ENCODE results near the gene COPE. TPM values are rescaled to one million over a fixed set of nuclear protein-coding genes. Genes with fewer than 3 reads are reported as not detected.

Gene COPE
- total RNA-seq, 1 experiment from 2014 or later: 177 TPM

GRCh38 chr19:18895824-18896341 lies 23.3 kb downstream of the COPE start, which contains the start of gene CERS1:
Gene CERS1, minus strand, starts transcription at chr19:18896158. Its CDS starts 86 bp downstream, at chr19:18896072.
- Histone ChIP-seq H3K27me3 (ENCODE audit: control insufficient read depth, insufficient read depth, low read length) (no peaks in the 10 kb centered on the region), H3K9me3 (ENCODE audit: control insufficient read depth, insufficient read depth, low read depth, low read length) (no peaks in the 10 kb centered on the region), H3K4me1 (ENCODE audit: control insufficient read depth, insufficient read depth, low read length) (no peaks in the 10 kb centered on the region; the same call in 1 of the 2 replicates), H3K4me3 (ENCODE audit: low read depth in 2 of 2, low read length in 2 of 2) (peak within 1 kb of the TSS; percentile 49 to 53), H3K27ac (ENCODE audit: low read length) (peak within 1 kb of the TSS; percentile 34; the same call in 1 of the 2 replicates), H3K36me3 (ENCODE audit: control insufficient read depth, insufficient read depth, low read length) (no peaks in the 10 kb centered on the region)
- ChIA-PET CTCF (interaction anchor here (0.9 kb wide), 1 partner anchor 91 kb away, joined by 4 read pairs; no protein-coding TSS in a partner anchor), POLR2A (no interaction called here)
- no TSS peak for BruUV-seq (replicated peaks)
- TF ChIP-seq POLR2AphosphoS5 (IDR thresholded peaks at IDR 0.05; ENCODE audit: low read depth, low read length): no peak
- TF ChIP-seq, protein P1, sequence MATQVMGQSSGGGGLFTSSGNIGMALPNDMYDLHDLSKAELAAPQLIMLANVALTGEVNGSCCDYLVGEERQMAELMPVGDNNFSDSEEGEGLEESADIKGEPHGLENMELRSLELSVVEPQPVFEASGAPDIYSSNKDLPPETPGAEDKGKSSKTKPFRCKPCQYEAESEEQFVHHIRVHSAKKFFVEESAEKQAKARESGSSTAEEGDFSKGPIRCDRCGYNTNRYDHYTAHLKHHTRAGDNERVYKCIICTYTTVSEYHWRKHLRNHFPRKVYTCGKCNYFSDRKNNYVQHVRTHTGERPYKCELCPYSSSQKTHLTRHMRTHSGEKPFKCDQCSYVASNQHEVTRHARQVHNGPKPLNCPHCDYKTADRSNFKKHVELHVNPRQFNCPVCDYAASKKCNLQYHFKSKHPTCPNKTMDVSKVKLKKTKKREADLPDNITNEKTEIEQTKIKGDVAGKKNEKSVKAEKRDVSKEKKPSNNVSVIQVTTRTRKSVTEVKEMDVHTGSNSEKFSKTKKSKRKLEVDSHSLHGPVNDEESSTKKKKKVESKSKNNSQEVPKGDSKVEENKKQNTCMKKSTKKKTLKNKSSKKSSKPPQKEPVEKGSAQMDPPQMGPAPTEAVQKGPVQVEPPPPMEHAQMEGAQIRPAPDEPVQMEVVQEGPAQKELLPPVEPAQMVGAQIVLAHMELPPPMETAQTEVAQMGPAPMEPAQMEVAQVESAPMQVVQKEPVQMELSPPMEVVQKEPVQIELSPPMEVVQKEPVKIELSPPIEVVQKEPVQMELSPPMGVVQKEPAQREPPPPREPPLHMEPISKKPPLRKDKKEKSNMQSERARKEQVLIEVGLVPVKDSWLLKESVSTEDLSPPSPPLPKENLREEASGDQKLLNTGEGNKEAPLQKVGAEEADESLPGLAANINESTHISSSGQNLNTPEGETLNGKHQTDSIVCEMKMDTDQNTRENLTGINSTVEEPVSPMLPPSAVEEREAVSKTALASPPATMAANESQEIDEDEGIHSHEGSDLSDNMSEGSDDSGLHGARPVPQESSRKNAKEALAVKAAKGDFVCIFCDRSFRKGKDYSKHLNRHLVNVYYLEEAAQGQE (IDR thresholded peaks at IDR 0.05; ENCODE audit: insufficient read depth in 1 of 2, low read depth in 2 of 2, low read length in 1 of 2): no peak
- no peak for TF ChIP-seq TCF7L2 (IDR thresholded peaks at IDR 0.05; ENCODE audit: low read depth, low read length)
- TF ChIP-seq CTCF (IDR thresholded peaks at IDR 0.05): no peak
- TF ChIP-seq SIN3A (IDR thresholded peaks at IDR 0.05; ENCODE audit: borderline replicate concordance, insufficient read depth, low read depth, low read length): no peak
- intact Hi-C loops (cut with micrococcal nuclease; ENCODE audit: unreplicated experiment) (no loop called here), in situ Hi-C loops (cut with HindIII; ENCODE audit: low pct_unique_long_range_greater_than_20kb, low sequenced_read_pairs) (no loop called here)
- ATAC-seq: peak; percentile 63
- no peak for DNase-seq (ENCODE audit: low read depth, low spot score)

GRCh38 chr19:18895038-18895823 lies 24.0 kb downstream of the COPE start:
- Histone ChIP-seq H3K4me1 (ENCODE audit: control insufficient read depth, insufficient read depth, low read length) (no peaks in the 10 kb centered on the region; the same call in 1 of the 2 replicates), H3K27ac (ENCODE audit: low read length) (peak overlapping the region; percentile 34; the same call in 1 of the 2 replicates), H3K27me3 (ENCODE audit: control insufficient read depth, insufficient read depth, low read length) (no peaks in the 10 kb centered on the region), H3K9me3 (ENCODE audit: control insufficient read depth, insufficient read depth, low read depth, low read length) (no peaks in the 10 kb centered on the region), H3K36me3 (ENCODE audit: control insufficient read depth, insufficient read depth, low read length) (no peaks in the 10 kb centered on the region), H3K4me3 (ENCODE audit: low read depth in 2 of 2, low read length in 2 of 2) (peak overlapping the region; percentile 49 to 53)
- ChIA-PET CTCF (interaction anchor here (0.5 to 1.6 kb wide), 3 partner anchors 20 to 412 kb away, joined by 3 to 6 read pairs (median 4); no protein-coding TSS in a partner anchor), POLR2A (no interaction called here)
- in situ Hi-C loops (cut with HindIII; ENCODE audit: low pct_unique_long_range_greater_than_20kb, low sequenced_read_pairs) (no loop called here), intact Hi-C loops (cut with micrococcal nuclease; ENCODE audit: unreplicated experiment) (no loop called here)
- no TSS peak for BruUV-seq (replicated peaks)
- TF ChIP-seq POLR2AphosphoS5 (IDR thresholded peaks at IDR 0.05; ENCODE audit: low read depth, low read length) (no peak), CTCF (IDR thresholded peaks at IDR 0.05) (peak; percentile 84), SIN3A (IDR thresholded peaks at IDR 0.05; ENCODE audit: borderline replicate concordance, insufficient read depth, low read depth, low read length) (no peak), TCF7L2 (IDR thresholded peaks at IDR 0.05; ENCODE audit: low read depth, low read length) (no peak)
- TF ChIP-seq, protein P1 (IDR thresholded peaks at IDR 0.05; ENCODE audit: insufficient read depth in 1 of 2, low read depth in 2 of 2, low read length in 1 of 2): no peak
- DNase-seq (ENCODE audit: low read depth, low spot score) (no peak), ATAC-seq (peak; percentile 86)

Measured in Panc1 (cell line).